SK-N-SH (cell line): ENCODE results near the gene HNRNPF.

ENCODE experiments used
- CTCF ChIP-seq: fragments of 200-600 bp; sonication (generic); IDR thresholded peaks from 2 replicates; pipeline ENCODE4 v1.6.1; 2017; ENCODE audit warnings: antibody characterized with exemption, mild to moderate bottlenecking, moderate library complexity
- FOXM1 ChIP-seq: IDR thresholded peaks from 2 replicates; pipeline ENCODE4 v1.4.0; 2012; ENCODE audit warnings: low read depth, mild to moderate bottlenecking
- RXRA ChIP-seq: IDR thresholded peaks from 2 replicates; pipeline ENCODE4 v1.4.0; 2012; ENCODE audit warnings: low read depth, mild to moderate bottlenecking, borderline replicate concordance
- SMC3 ChIP-seq: IDR thresholded peaks from 2 replicates; pipeline ENCODE4 v1.6.1; 2012; ENCODE audit warnings: low read depth, low read length, improper control_type of control experiment

- TF ChIP-seq CTCF (no peak), SMC3 (no peak), RXRA (no peak), FOXM1 (no peak)
These were observed 13.4 kb downstream of the HNRNPF start for GRCh38 chr10:43395571-43396060.
